ENCODE results near the gene LPP.

GRCh38 chr3:188695241-188695640 is 541.3 kb downstream of the LPP start:
- TF ChIP-seq, protein P1, sequence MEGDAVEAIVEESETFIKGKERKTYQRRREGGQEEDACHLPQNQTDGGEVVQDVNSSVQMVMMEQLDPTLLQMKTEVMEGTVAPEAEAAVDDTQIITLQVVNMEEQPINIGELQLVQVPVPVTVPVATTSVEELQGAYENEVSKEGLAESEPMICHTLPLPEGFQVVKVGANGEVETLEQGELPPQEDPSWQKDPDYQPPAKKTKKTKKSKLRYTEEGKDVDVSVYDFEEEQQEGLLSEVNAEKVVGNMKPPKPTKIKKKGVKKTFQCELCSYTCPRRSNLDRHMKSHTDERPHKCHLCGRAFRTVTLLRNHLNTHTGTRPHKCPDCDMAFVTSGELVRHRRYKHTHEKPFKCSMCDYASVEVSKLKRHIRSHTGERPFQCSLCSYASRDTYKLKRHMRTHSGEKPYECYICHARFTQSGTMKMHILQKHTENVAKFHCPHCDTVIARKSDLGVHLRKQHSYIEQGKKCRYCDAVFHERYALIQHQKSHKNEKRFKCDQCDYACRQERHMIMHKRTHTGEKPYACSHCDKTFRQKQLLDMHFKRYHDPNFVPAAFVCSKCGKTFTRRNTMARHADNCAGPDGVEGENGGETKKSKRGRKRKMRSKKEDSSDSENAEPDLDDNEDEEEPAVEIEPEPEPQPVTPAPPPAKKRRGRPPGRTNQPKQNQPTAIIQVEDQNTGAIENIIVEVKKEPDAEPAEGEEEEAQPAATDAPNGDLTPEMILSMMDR (IDR thresholded peaks at IDR 0.05): no peak
- TF ChIP-seq ZFX (IDR thresholded peaks at IDR 0.05; ENCODE audit: borderline replicate concordance): no peak

Data from 22Rv1 (cell line).